ENCODE measurements around the gene DRC7.

Gene DRC7

GRCh38 chr16:57694725-57695679 lies at the start of gene DRC7:
Gene DRC7, plus strand, starts transcription at chr16:57694806. Its CDS starts 3,144 bp downstream, at chr16:57697950.
- DNase-seq (peak; percentile 29), ATAC-seq (replicated peaks) (peak; percentile 79 to 81)
- Mint-ChIP-seq H3K27ac (peak within 1 kb of the TSS; percentile 93), H3K9me3 (no peaks in the 10 kb centered on the region), H3K27me3 (no peaks in the 10 kb centered on the region), H3K36me3 (no peaks in the 10 kb centered on the region), H3K4me3 (peak within 1 kb of the TSS; percentile 81 to 92), H3K4me1 (peaks cover 15 to 21% of the 10 kb centered on the region in 2 donors)

GRCh38 chr16:57645169-57645568 lies 49.4 kb upstream of the DRC7 start:
- ATAC-seq (replicated peaks), result no peak
- H3K9me3 Mint-ChIP-seq, result no peaks in the 10 kb centered on the region
- no peak overlapping the region for H3K27ac Mint-ChIP-seq
- H3K4me1 Mint-ChIP-seq, result peaks cover 34% of the 10 kb centered on the region in 2 donors
- H3K4me3 Mint-ChIP-seq, result no peak overlapping the region
- peaks cover 8 to 19% of the 10 kb centered on the region in 2 donors for H3K27me3 Mint-ChIP-seq
- H3K36me3 Mint-ChIP-seq, result no peaks in the 10 kb centered on the region
- no peak for DNase-seq

- no peaks in the 10 kb centered on the region for H3K36me3 Mint-ChIP-seq
- no peak overlapping the region for H3K4me3 Mint-ChIP-seq
- H3K27ac Mint-ChIP-seq, result no peak overlapping the region
- no peaks in the 10 kb centered on the region for H3K9me3 Mint-ChIP-seq
- no peak for DNase-seq
- no peak for ATAC-seq (replicated peaks)
- H3K4me1 Mint-ChIP-seq, result peaks cover 37 to 38% of the 10 kb centered on the region in 2 donors
- peaks cover 8 to 22% of the 10 kb centered on the region in 2 donors for H3K27me3 Mint-ChIP-seq
Observed at GRCh38 chr16:57645691-57646387, 48.8 kb upstream of the DRC7 start.

- Mint-ChIP-seq H3K9me3 (no peaks in the 10 kb centered on the region), H3K4me1 (peaks cover 37 to 38% of the 10 kb centered on the region in 2 donors), H3K27me3 (peaks cover 8 to 22% of the 10 kb centered on the region in 2 donors), H3K36me3 (no peaks in the 10 kb centered on the region), H3K27ac (no peak overlapping the region), H3K4me3 (no peak overlapping the region)
- ATAC-seq (replicated peaks) (peak in 1 of 2 donors; percentile 49), DNase-seq (no peak)
Observed at GRCh38 chr16:57646388-57647039, 48.1 kb upstream of the DRC7 start.

GRCh38 chr16:57647136-57647875 lies 47.3 kb upstream of the DRC7 start:
- peak; percentile 15 to 19 for ATAC-seq (replicated peaks)
- Mint-ChIP-seq H3K27me3 (peaks cover 8 to 22% of the 10 kb centered on the region in 2 donors), H3K36me3 (no peaks in the 10 kb centered on the region), H3K4me3 (no peak overlapping the region), H3K9me3 (no peaks in the 10 kb centered on the region), H3K4me1 (peaks cover 37 to 38% of the 10 kb centered on the region in 2 donors), H3K27ac (peak overlapping the region; percentile 32)
- no peak for DNase-seq

GRCh38 chr16:57648125-57648524 lies 46.5 kb upstream of the DRC7 start:
- peak; percentile 46 for DNase-seq
- peak overlapping the region; percentile 32 for H3K27ac Mint-ChIP-seq
- ATAC-seq (replicated peaks), result peak; percentile 81 to 84
- no peaks in the 10 kb centered on the region for H3K9me3 Mint-ChIP-seq
- H3K27me3 Mint-ChIP-seq, result peaks cover 8 to 18% of the 10 kb centered on the region in 2 donors
- peaks cover 37 to 38% of the 10 kb centered on the region in 2 donors for H3K4me1 Mint-ChIP-seq
- no peak overlapping the region for H3K4me3 Mint-ChIP-seq
- no peaks in the 10 kb centered on the region for H3K36me3 Mint-ChIP-seq

GRCh38 chr16:57648581-57649442 lies 45.8 kb upstream of the DRC7 start:
- peak overlapping the region; percentile 38 for H3K27ac Mint-ChIP-seq

GRCh38 chr16:57649443-57649751 lies 45.2 kb upstream of the DRC7 start:
- H3K27ac Mint-ChIP-seq, result no peak overlapping the region
- DNase-seq (no peak), ATAC-seq (replicated peaks) (no peak)
- H3K27me3 Mint-ChIP-seq, result peaks cover 11 to 23% of the 10 kb centered on the region in 2 donors
- no peaks in the 10 kb centered on the region for H3K36me3 Mint-ChIP-seq
- peaks cover 34 to 38% of the 10 kb centered on the region in 2 donors for H3K4me1 Mint-ChIP-seq
- H3K4me3 Mint-ChIP-seq, result no peak overlapping the region
- no peaks in the 10 kb centered on the region for H3K9me3 Mint-ChIP-seq

More at GRCh38 chr16:57648581-57649442, 45.8 kb upstream of the DRC7 start:
- DNase-seq, result peak; percentile 74
- no peaks in the 10 kb centered on the region for H3K36me3 Mint-ChIP-seq
- H3K27me3 Mint-ChIP-seq, result peaks cover 10 to 19% of the 10 kb centered on the region in 2 donors
- peaks cover 34 to 38% of the 10 kb centered on the region in 2 donors for H3K4me1 Mint-ChIP-seq
- no peaks in the 10 kb centered on the region for H3K9me3 Mint-ChIP-seq
- no peak overlapping the region for H3K4me3 Mint-ChIP-seq
- ATAC-seq (replicated peaks), result peak; percentile 54 to 64

GRCh38 chr16:57649846-57650245 lies 44.8 kb upstream of the DRC7 start:
- Mint-ChIP-seq H3K36me3 (no peaks in the 10 kb centered on the region), H3K4me1 (peaks cover 34 to 38% of the 10 kb centered on the region in 2 donors), H3K27ac (no peak overlapping the region), H3K9me3 (no peaks in the 10 kb centered on the region), H3K4me3 (no peak overlapping the region), H3K27me3 (peaks cover 11 to 23% of the 10 kb centered on the region in 2 donors)
- ATAC-seq (replicated peaks) (no peak), DNase-seq (no peak)

- Mint-ChIP-seq H3K9me3 (no peaks in the 10 kb centered on the region), H3K36me3 (no peaks in the 10 kb centered on the region), H3K4me3 (no peak overlapping the region), H3K27me3 (peaks cover 6 to 14% of the 10 kb centered on the region in 2 donors), H3K27ac (no peak overlapping the region), H3K4me1 (peaks cover 27 to 34% of the 10 kb centered on the region in 2 donors)
- DNase-seq (no peak), ATAC-seq (replicated peaks) (no peak)
Observed at GRCh38 chr16:57651344-57652333, 43.0 kb upstream of the DRC7 start.

- ATAC-seq (replicated peaks) (no peak), DNase-seq (no peak)
- H3K9me3 Mint-ChIP-seq, result no peaks in the 10 kb centered on the region
- no peak overlapping the region for H3K4me3 Mint-ChIP-seq
- H3K27me3 Mint-ChIP-seq, result peaks cover 6 to 14% of the 10 kb centered on the region in 2 donors
- no peak overlapping the region for H3K27ac Mint-ChIP-seq
- no peaks in the 10 kb centered on the region for H3K36me3 Mint-ChIP-seq
- peaks cover 16 to 22% of the 10 kb centered on the region in 2 donors for H3K4me1 Mint-ChIP-seq
Observed at GRCh38 chr16:57652695-57653471, 41.7 kb upstream of the DRC7 start.
